ENCODE results near the gene WDTC1.

Gene WDTC1

DNA sequence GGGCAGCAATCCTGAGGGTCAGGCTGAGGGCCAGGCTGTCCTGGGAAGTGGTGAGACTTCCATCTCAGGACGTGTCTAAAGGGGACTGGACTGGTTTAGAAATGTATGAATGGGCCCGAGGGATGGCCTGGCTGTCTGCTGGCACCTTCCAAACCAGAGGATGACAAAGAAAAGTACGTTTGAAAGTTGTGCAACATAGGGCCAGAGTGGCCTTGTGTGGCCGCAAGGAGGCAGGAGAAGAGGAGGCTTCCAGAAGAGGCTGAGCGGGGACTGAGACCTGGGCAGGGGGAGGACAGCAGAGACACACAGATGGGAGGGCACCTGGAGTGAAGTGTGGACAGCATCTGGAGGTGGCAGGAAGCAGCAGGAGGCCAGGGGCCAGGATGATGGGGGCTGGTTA is 104.8 kb downstream of the WDTC1 start:
- DNase-seq: no peak

DNA sequence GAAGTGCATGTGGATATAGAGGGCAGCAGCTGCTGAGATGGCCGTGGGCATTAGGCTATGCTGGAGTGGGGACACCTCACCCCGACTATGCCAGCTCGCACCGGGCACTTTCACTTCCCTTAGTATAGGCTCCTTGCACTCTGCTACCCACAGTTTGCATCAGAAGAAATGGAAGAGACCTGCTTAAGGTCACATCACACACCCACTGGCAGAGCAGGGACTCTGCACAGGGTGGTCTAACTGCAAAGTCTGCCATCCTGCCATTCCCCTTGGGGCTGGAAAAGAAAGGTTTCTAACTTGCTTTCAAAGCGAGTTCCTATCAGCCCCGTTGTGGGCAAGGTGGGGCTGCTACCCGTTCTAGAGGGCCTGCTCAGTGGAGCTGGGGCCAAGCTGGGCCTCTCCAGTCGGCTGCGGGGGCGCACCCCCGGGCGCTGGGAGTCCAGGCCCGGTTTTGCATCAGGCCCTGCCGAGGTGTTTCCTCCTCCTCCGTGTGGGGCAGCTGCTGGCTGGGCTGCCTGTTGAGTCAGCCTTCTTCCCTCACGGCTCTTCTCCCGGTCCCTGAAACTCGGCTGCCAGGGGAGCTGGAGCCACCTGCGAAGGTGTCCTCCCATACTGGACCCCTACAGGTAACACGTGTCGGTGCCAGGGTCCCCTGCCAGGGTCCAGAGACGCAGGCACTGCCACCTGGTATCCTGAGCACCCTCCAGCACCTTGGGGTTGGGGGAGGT is 107.3 kb downstream of the WDTC1 start, which contains the start of gene SYTL1:
TSS of gene SYTL1 (plus strand) at position 498 of the 728 bp plus-strand sequence. CDS start 3,313 bp downstream, outside the sequence.
- DNase-seq: no peak

DNA sequence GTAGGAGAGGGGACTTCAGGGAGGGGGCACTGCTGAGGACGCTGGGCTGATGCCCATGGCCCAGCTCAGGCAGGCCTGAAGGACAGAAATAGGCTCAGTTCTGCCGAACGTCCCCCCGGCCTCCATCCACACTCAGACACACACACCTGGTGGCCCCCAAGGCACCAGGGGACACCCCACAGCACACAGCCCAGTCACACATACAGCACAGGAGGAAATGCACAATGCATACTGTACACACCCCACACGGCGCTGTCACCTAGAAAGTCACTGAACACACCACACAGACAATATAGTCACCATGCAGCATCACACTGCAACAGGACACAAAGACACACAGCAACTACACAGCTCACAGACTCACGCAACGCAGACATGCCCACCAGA is 108.0 kb downstream of the WDTC1 start:
- no peak for DNase-seq

DNA sequence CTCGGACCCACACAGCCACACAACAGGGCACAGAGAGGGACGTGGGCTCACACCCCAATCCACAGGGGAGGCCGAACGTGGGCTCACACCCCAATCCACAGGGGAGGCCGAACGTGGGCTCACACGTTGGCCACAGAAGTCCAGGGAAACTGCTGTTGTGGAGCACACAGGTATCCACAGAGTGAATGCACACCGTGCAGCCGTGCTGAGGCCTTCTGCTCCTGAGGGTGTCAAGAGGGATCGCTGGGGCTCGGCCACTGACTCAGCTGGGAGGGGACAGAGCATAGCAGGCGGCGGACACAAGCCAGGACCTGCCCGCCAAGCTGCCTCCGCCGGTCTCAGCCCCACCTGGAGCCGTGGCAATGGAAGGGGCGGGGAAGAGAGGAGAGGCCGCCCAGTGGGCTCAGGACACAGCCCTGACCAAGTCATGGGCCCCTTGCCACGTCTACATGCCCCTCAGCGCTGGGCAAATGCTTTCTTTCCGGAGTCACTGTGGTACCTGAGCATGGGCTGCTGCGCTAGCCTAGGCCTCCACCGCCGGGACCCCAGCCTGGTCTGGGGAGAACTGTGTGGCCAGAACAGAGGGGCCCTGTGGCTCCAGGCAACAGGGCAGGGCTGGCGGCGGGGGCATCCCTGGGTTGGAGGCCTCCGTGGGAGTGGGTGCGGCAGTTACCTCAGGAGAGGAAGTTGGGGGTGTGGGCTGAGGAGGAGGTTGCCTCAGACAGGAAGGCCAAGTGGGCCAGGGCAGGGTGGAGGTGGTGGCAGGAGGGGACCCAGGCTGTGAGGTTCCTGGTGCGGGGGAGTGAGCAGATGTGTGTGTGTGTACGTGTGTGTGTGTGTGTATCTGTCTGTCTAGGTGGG is 108.6 kb downstream of the WDTC1 start:
- peak; percentile 35 for DNase-seq

DNA sequence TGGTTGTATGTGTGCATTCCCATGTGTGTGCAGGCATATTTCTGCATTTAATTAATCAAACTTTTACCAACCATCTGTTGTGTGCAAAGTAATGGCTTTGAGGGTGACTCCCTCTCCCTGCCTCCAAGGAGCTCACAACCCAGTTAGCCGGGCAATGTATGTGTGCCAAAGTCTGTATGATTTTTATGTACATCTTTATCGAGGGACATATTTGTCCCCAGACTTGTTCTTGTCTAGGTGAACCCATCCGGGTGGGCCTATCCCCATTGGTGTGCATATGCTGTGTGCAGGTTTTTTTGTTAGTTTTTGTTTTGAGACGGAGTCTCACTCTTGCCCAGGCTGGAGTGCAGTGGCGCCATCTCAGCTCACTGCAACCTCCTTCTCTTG is 109.2 kb downstream of the WDTC1 start:
- DNase-seq: no peak

DNA sequence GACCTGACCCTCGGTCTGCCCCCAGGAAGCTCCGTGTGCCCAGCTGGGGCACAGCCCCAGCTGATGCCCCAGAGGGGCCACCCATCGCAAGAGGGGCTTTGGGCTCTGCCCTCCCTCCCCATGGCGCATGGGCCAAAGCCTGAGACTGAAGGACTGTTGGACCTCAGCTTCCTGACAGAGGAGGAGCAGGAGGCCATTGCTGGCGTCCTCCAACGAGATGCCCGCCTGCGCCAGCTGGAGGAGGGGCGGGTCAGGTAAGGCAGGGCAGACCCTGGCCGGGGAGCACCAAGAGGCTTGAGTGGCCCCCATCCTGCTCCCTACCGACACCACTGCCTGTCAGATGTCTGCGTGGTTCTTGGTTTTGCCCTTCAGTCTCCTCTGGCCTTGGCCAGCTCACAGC is 110.8 kb downstream of the WDTC1 start:
- DNase-seq: no peak

DNA sequence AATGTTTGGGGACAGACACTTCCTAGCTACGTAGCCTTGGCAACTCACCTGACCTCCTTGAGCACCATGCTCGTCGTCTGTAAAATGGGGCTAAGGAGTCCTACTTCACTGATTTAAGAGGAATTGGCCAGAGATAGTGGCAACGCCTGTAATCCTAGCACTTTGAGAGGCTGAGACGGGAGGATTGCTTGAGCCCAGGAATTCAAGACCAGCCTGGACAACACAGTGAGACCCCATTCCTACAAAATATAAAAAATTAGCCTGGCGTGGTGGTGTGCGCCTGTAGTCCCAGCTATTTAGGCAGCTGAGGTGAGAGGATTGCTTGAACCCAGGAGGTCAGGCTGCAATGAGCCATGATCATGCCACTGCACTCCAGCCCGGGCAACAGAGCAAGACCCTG is 111.9 kb downstream of the WDTC1 start:
- no peak for DNase-seq

DNA sequence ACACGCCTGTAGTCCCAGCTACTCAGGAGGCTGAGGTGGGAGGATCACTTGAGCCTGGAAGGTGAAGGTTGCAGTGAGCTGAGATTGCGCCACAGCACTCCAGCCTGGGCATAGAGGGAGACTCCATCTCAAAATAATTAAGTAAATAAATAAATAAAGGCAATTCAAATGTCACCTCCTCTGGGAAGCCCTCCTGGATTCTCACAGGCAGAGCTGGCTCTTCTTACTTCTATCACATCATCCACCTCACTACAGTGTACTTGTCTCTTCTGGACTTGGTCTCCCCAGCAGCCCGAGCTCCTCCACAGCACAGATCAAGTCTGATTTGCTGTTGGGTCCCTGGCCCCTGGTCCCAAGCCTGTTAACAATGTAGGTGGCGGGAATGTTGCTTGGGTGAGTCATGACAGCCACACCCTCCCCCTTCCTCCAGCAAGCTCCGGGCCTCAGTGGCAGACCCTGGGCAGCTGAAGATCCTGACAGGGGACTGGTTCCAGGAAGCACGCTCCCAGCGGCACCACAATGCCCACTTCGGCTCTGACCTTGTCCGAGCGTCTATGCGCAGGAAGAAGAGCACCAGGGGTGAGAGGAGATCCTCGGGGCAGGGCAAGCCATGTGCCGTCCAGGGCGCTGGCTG is 112.7 kb downstream of the WDTC1 start:
- no peak for DNase-seq

DNA sequence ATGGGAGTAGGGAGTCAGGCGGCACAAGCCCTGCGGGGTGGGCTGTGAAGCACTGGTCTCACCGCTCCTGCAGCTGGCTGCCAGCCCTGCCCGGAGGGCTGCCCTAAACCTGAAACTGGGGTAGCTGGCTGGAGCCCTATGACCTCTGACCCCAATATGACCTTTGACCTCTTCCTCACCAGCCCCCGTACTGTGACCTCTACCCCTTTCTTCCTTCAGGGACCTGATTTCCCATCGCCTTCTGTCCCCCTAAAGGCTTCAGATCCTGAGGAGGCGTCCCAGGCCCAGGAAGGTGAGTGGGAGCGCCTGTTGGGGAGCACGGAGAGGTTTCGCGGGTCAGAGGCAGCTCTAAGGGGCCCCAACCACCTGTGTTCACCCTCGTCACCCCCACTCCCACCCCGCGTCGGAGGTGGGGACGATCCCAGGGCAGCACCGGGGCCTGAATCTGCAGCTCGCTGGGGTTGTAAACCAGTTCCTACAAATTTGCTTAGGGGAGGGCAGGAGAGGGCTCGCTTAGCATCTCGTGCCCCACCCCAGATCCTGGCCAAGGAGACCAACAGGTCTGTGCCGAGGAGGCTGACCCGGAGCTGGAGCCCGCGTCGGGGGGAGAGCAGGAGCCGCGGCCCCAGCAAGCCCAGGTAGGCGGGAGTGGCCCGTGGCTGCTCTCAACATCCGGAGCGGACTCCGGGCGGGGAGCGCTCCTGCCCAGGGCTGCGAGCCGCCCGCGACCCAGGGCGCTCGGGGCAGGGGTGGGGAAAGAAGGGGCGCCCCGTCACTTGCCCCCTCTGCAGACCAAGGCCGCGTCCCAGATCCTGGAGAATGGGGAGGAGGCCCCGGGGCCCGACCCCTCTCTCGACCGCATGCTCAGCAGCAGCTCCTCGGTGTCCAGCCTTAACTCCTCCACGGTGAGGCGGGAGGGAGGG is 114.7 kb downstream of the WDTC1 start:
- no peak for DNase-seq

DNA sequence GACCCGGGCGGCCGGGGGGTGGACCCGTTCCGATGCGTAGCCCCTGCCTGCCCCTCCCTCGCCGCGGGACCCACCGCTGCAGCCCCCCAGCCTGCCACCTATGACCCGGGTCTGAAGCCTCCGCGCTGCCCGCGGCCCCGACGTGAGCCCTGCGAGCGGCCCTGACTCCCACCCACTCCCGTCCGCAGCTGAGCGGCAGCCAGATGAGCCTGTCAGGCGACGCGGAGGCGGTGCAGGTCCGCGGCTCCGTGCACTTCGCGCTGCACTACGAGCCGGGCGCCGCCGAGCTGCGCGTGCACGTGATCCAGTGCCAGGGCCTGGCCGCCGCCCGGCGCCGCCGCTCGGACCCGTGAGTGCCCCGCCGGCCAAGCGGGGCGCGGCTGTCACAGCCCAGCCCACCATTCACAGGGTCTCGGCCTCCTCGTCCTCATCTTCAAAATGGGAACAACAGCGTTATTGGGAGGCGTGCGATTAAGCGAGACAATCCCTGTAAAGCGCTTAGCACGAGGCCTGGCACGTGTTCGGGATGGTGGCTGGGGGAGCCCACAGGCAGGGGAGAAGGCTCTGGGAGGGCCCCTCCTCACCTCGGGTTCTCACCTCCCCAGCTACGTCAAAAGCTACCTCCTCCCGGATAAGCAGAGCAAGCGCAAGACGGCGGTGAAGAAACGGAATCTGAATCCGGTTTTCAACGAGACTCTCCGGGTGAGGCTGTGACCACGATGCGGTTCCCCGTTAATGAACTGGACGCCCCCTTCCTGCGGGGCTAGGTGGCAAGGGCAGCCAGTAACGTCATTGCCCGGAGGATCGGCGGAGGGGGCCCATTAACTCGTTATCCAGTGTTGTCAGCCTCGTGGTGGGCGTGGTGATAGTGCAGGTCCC is 115.6 kb downstream of the WDTC1 start:
- DNase-seq: no peak

DNA sequence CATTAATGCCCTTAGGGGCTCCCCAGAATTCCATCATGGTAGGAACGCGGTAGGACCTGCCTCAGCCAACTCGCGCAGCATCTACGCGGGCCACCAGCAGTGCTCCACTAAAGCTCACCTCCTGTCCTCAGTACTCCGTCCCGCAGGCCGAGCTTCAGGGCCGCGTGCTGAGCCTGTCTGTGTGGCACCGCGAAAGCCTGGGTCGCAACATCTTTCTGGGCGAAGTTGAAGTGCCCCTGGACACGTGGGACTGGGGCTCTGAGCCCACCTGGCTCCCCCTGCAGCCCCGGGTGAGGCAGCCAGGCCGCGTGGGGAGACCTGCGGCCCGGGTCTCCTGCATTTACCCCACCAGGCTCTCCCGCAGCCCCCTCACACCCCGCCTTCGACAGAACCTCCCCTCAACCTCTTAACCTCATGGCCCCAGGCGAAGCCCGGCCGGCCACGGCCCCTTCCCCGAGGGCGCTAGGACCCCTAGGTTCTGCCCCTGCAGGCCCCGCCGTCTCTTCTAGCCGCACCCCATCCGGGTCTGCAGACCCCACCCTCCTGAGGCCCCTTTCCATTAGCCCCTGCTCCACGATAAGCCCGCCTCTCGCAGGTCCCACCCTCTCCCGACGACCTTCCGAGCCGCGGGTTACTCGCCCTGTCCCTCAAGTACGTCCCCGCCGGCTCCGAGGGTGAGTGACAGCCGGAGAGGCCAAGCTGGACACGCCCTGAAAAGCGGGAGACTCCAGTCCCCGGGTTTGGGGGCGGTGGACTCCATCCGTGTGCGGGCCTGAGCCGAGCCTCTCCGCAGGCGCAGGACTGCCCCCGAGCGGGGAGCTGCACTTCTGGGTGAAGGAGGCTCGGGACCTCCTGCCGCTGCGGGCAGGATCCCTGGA is 116.5 kb downstream of the WDTC1 start:
- no peak for DNase-seq

DNA sequence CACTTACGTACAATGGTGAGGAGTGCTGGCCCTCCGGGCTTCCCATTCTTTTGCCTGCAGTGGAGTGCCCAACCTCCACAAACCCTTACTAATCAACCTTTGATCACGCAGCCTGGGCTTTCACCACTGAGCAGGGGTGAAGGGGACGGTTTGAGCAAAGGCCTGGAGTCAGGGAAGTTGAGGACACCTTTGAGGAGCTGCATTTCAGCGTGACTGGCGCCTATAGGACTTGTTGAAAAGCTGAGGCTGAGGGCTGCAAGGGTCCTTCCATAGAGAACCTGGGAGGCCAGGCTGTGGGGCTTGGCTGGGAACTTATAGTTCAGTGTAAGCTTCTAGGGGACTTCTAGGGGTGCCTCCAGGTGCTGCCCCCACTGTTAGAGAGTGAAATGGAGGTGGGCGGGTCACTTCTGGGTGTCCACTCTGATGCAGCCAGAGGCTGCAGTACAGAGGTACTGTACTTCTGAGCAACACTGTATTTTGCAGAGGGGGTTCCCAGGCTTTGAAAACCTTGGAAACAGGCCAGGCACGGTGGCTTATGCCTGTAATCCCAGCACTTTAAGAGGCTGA is 117.2 kb downstream of the WDTC1 start:
- no peak for DNase-seq

DNA sequence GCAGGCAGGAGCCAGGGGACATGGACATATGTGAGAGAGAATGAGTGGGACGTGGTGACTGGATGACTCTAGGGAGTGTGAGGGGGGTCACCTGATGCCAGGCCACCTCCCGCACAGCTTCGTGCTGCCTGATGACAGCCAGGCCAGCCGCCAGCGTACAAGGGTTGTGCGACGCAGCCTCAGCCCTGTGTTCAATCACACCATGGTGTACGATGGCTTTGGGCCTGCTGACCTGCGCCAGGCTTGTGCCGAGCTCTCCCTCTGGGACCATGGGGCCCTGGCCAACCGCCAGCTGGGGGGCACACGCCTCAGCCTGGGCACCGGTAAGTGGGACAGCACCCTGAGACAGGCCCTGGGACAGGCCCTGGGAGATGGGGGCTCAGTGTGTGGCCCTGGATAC is 118.7 kb downstream of the WDTC1 start:
- no peak for DNase-seq

DNA sequence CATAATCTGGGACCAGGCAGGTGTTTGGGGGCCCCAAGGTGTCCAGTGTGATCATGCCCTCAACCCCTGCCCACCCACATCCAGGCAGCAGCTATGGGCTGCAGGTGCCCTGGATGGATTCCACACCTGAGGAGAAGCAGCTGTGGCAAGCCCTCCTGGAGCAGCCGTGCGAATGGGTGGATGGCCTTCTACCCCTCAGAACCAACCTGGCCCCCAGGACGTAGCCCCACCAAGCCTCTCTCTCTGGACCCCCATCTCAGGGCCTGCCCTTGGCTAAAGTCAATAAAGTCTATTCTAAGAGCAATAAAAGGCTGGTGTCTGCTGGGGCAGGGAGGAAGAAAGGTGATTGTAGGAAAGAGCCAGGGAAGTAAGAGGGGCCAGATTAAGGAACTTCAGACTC is 119.2 kb downstream of the WDTC1 start:
- DNase-seq: no peak

DNA sequence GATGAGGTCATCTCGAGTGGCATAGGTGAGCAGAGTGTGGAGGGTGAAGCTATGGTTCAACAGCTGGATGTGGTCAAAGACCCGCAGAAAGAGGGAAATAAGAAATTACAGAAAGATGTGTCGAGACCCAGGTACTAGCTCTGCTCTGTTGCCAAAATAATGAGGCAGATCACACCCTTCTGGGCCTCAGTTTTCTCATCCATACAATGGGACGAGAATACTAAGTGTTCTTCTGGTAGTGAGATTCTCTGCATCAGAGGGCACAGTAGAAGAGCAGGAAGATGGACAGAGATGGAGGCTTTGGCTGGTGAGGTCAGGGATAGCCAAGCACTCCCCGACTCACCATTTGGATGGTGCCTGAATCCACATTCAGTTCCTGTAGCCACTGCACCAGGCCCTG is 121.3 kb downstream of the WDTC1 start:
- no peak for DNase-seq

DNA sequence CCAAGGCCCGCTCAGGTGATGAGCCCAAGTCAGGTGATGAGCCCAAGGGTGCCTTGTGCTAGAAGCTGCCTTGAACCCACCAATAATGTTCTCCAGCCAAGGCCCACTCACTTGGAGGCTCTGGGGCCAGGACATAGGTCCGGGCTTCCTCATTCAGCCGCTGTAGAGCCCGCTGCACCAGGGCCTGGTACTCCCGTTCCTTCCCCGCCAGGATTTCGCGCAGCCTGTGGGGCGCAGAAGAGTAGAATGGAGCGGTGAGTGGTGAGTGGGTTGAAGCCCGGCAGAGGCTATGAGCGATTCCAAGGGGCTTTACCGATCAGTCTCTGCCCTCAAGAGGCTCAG is 121.8 kb downstream of the WDTC1 start:
- no peak for DNase-seq

DNA sequence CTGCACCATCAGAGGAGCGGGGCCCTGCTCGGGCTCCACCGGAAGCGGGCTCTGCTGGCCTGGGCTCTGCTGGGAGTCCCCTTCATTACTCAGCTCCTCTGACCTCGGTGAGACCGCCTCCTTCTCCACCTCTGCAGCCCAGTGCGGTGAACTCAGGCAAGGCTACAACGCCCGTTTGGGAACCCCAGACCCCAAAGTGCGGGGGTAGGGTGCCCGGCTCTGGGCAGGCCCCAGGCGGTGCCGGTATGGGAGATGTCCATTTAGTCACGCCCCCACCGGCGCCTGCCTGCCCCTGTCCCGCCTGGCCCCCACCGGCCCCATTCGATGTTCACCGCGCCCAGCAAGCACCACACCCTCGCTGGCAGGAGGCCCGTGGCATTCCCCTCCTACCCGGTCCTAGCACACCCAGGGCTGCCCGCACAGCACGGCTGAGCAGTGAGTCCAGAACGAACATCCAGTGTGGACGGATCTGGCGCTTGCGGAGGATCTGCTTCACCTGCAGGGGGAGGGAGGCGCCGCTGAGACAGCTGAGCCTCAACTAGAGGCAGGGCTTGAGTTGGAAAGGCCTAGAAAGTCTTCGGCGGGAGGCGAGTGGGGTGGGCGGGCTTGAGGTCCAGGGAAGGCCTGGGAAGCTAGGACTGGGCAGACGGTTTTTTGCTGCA is 122.3 kb downstream of the WDTC1 start:
- no peak for DNase-seq

DNA sequence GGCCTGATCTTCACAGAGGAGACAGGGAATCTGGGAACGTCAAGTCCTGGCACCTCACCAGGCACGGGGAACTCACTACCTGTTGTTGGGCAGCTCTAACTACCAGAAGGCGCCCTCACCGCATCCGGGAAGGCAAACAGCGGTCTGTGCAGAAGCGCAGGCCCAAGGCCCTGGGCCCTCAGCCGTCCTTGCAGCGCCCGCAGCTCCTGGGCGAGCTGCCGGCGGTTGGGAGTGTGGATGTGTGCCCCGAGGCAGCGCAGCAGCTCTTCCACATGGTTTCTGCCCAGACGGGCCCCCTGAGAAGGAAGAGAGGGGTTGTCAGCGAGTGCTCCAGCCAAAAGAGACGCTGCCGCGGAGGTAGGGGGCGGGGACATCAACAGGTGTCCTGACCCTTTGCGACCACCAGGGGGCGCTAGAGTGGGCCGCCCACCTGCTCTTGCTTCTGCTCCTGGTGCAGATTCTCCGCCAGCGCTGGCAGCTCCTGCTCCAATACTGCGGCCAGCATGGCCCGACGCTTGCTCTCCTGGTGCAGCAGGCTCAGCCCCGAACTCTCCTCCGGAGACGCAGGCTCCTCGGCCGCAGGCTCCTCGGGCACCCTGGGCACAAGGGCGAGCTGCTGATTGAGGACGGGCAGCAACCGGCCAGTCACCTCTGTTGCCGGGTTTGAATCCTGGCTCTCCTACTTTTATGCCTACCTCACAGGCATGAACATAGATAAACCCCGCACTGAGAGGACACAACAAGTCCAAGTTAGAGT is 123.0 kb downstream of the WDTC1 start:
- DNase-seq: no peak
